ENCODE measurements around the gene CFD. TPM values are rescaled to one million over a fixed set of nuclear protein-coding genes. Genes with fewer than 3 reads are reported as not detected.

The CFD gene
- total RNA-seq, 2 donors from 2014 or later, result 0.38 to 1.1 TPM

- Histone ChIP-seq H3K4me1 (ENCODE audit: control insufficient read depth, insufficient read depth, low read length) (no peaks in the 10 kb centered on the region), H3K36me3 (ENCODE audit: control insufficient read depth, insufficient read depth, low read length) (peaks cover 61% of the 10 kb centered on the region), H3K27me3 (ENCODE audit: control insufficient read depth, insufficient read depth, low read length, poor library complexity, severe bottlenecking) (no peaks in the 10 kb centered on the region), H3K4me3 (ENCODE audit: low read length) (no peak overlapping the region), H3K27ac (ENCODE audit: low read depth, low read length) (no peak overlapping the region), H3K9ac (ENCODE audit: extremely low read depth, low read length, poor library complexity, severe bottlenecking) (no peak overlapping the region), H3K9me3 (ENCODE audit: control insufficient read depth, low read length) (no peaks in the 10 kb centered on the region)
- no peak overlapping the region for H3K4me3 Mint-ChIP-seq
- DNase-seq, result peak; percentile 63
- no peak overlapping the region for H3K27ac Mint-ChIP-seq
- H3K9me3 Mint-ChIP-seq, result no peaks in the 10 kb centered on the region
- WGBS, 2 experiments (ENCODE audit: insufficient coverage in 1 of 2, insufficient read length in 1 of 2), result 95 to 98% methylated on average over 5 to 25 of the region's 25 CpGs
- no peaks in the 10 kb centered on the region for H3K27me3 Mint-ChIP-seq (ENCODE audit: insufficient read depth)
- H3K36me3 Mint-ChIP-seq (ENCODE audit: low read depth), result peaks cover 59% of the 10 kb centered on the region
- H3K4me1 Mint-ChIP-seq, result no peaks in the 10 kb centered on the region
- TF ChIP-seq CTCF (conservative IDR thresholded peaks at IDR 0.05), result no peak
Observed at GRCh38 chr19:810883-811489, 48.5 kb upstream of the CFD start.

- no peak overlapping the region for H3K9ac ChIP-seq (ENCODE audit: extremely low read depth, low read length, poor library complexity, severe bottlenecking)
- no peak for TF ChIP-seq CTCF (conservative IDR thresholded peaks at IDR 0.05)
- DNase-seq, result peak; percentile 56
- no peak overlapping the region for H3K4me3 ChIP-seq (ENCODE audit: low read length)
- Mint-ChIP-seq H3K4me1 (no peaks in the 10 kb centered on the region), H3K36me3 (ENCODE audit: low read depth) (peaks cover 61% of the 10 kb centered on the region), H3K27ac (no peak overlapping the region), H3K9me3 (no peaks in the 10 kb centered on the region), H3K27me3 (ENCODE audit: insufficient read depth) (no peaks in the 10 kb centered on the region), H3K4me3 (no peak overlapping the region)
- peaks cover 57% of the 10 kb centered on the region for H3K36me3 ChIP-seq (ENCODE audit: control insufficient read depth, insufficient read depth, low read length)
- H3K27ac ChIP-seq (ENCODE audit: low read depth, low read length), result no peak overlapping the region
- WGBS, 2 experiments (ENCODE audit: insufficient coverage in 1 of 2, insufficient read length in 1 of 2), result 95 to 98% methylated on average over 11 to 20 of the region's 20 CpGs
- no peaks in the 10 kb centered on the region for H3K27me3 ChIP-seq (ENCODE audit: control insufficient read depth, insufficient read depth, low read length, poor library complexity, severe bottlenecking)
- H3K4me1 ChIP-seq (ENCODE audit: control insufficient read depth, insufficient read depth, low read length), result no peaks in the 10 kb centered on the region
- no peaks in the 10 kb centered on the region for H3K9me3 ChIP-seq (ENCODE audit: control insufficient read depth, low read length)
Observed at GRCh38 chr19:811506-812048, 47.9 kb upstream of the CFD start.

GRCh38 chr19:812049-812746, 47.3 kb upstream of the CFD start:
- H3K27ac Mint-ChIP-seq, result no peak overlapping the region
- H3K4me1 Mint-ChIP-seq, result no peaks in the 10 kb centered on the region
- H3K4me1 ChIP-seq (ENCODE audit: control insufficient read depth, insufficient read depth, low read length), result no peaks in the 10 kb centered on the region
- no peaks in the 10 kb centered on the region for H3K9me3 ChIP-seq (ENCODE audit: control insufficient read depth, low read length)
- H3K4me3 Mint-ChIP-seq, result no peak overlapping the region
- H3K36me3 ChIP-seq (ENCODE audit: control insufficient read depth, insufficient read depth, low read length), result peaks cover 50% of the 10 kb centered on the region
- H3K9ac ChIP-seq (ENCODE audit: extremely low read depth, low read length, poor library complexity, severe bottlenecking), result no peak overlapping the region
- H3K27me3 ChIP-seq (ENCODE audit: control insufficient read depth, insufficient read depth, low read length, poor library complexity, severe bottlenecking), result no peaks in the 10 kb centered on the region
- H3K36me3 Mint-ChIP-seq (ENCODE audit: low read depth), result peaks cover 60% of the 10 kb centered on the region
- H3K9me3 Mint-ChIP-seq, result no peaks in the 10 kb centered on the region
- H3K27me3 Mint-ChIP-seq (ENCODE audit: insufficient read depth), result no peaks in the 10 kb centered on the region
- 97% methylated on average over 62 to 77 of the region's 80 CpGs for WGBS, 2 experiments (ENCODE audit: insufficient coverage in 1 of 2, insufficient read length in 1 of 2)
- no peak overlapping the region for H3K4me3 ChIP-seq (ENCODE audit: low read length)
- no peak for TF ChIP-seq CTCF (conservative IDR thresholded peaks at IDR 0.05)
- peak; percentile 55 for DNase-seq
- H3K27ac ChIP-seq (ENCODE audit: low read depth, low read length), result no peak overlapping the region
